ENCODE measurements around the gene GSN.

GSN gene

GRCh38 chr9:121326130-121326838, 58.3 kb downstream of the GSN start:
- DNase-seq, result no peak

- DNase-seq, result no peak
Measured at GRCh38 chr9:121326901-121327613, 59.1 kb downstream of the GSN start.

GRCh38 chr9:121328476-121328875, 60.5 kb downstream of the GSN start:
- no peak for DNase-seq

GRCh38 chr9:121328876-121329681, 61.1 kb downstream of the GSN start:
- no peak for DNase-seq

GRCh38 chr9:121331549-121331948, 63.6 kb downstream of the GSN start:
- no peak for DNase-seq

GRCh38 chr9:121331992-121332685, 64.2 kb downstream of the GSN start:
- DNase-seq, result no peak

- no peak for DNase-seq
Measured at GRCh38 chr9:121333950-121334773, 66.2 kb downstream of the GSN start.

GRCh38 chr9:121336665-121337064, 68.7 kb downstream of the GSN start:
- no peak for DNase-seq

GRCh38 chr9:121339437-121339836, 71.5 kb downstream of the GSN start:
- DNase-seq, result no peak

- no peak for DNase-seq
Measured at GRCh38 chr9:121340676-121341392, 72.9 kb downstream of the GSN start.

GRCh38 chr9:121344184-121344583, 76.2 kb downstream of the GSN start:
- DNase-seq, result no peak

GRCh38 chr9:121345070-121345469, 77.1 kb downstream of the GSN start:
- no peak for DNase-seq

GRCh38 chr9:121348221-121348620, 80.3 kb downstream of the GSN start:
- no peak for DNase-seq

GRCh38 chr9:121349009-121349408, 81.0 kb downstream of the GSN start:
- no peak for DNase-seq

GRCh38 chr9:121350036-121350435, 82.1 kb downstream of the GSN start:
- no peak for DNase-seq

- no peak for DNase-seq
Measured at GRCh38 chr9:121350993-121351561, 83.1 kb downstream of the GSN start.

GRCh38 chr9:121353241-121354061, 85.5 kb downstream of the GSN start:
- DNase-seq, result no peak

- no peak for DNase-seq
Measured at GRCh38 chr9:121354141-121354540, 86.2 kb downstream of the GSN start.

- DNase-seq, result no peak
Measured at GRCh38 chr9:121354762-121355161, 86.8 kb downstream of the GSN start.

GRCh38 chr9:121357011-121357410, 89.0 kb downstream of the GSN start:
- DNase-seq, result no peak

All from NCI-H146 (cell line).